ENCODE data around the gene TAF1C. TPM values are rescaled to one million over a fixed set of nuclear protein-coding genes. Genes with fewer than 3 reads are reported as not detected.
A peak's percentile ranks its signal among the peaks of the same experiment; 100 is the strongest.

Gene TAF1C
- total and polyA plus RNA-seq, 2 of the 4 experiments (the other 2 are of a cell fraction): 7.3 to 35.5 TPM

DNA sequence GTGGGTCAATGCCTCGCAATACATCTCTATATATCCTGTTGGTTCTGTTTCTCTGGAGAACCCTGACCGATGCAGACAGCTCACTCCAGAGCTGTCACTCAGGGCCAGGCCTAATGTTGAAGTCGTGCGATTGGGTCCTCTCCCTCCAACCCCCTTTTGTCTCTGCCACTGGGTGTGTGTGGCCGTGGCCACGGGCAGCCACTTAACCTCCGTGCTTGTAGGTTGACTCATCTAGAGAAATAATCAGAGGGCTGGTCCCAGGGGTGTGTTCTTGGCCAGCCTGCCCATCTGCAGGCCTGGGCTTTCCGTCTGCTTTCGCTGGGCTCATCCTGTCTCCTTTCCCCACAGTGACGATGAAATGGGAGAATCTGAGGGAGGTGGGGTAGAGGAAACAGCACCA, 11.5 kb upstream of the TAF1C start:
- no peak overlapping the region for H2BK20ac ChIP-seq (ENCODE audit: low read depth, low read length)
- WGBS, 2 experiments (ENCODE audit: extremely low coverage in 2 of 2, insufficient read length in 1 of 2): 100% methylated on average over 1 of the region's 10 CpGs; no CpG with 5 or more reads in 1 of the 2 experiments
- H3K14ac ChIP-seq (replicated peaks; ENCODE audit: low read depth, low read length): no peak overlapping the region
- ChIA-PET CTCF (interaction anchor here (1.9 kb wide), 1 partner anchor 11 kb away, joined by 9 read pairs; the partner anchor contains the start of gene TAF1C), POLR2A (ENCODE audit: unreplicated experiment) (no interaction called here)
- H3K9me1 ChIP-seq (ENCODE audit: insufficient read depth, low read length): no peaks in the 10 kb centered on the region
- H3K9ac ChIP-seq (ENCODE audit: low read depth, low read length): no peak overlapping the region
- H4K8ac ChIP-seq (ENCODE audit: low read depth in 2 of 2, low read length in 2 of 2): no peak overlapping the region
- no peaks in the 10 kb centered on the region for H3K79me1 ChIP-seq (ENCODE audit: low read depth in 1 of 2, low read length in 2 of 2)
- in situ Hi-C loops (cut with MboI; ENCODE audit: low sequenced_read_pairs): no loop called here
- H3K56ac ChIP-seq (ENCODE audit: extremely low read depth, insufficient read depth, low read length): no peak overlapping the region
- H3K9me3 ChIP-seq (ENCODE audit: control insufficient read depth, insufficient read depth, low read length): no peaks in the 10 kb centered on the region
- H3K18ac ChIP-seq (ENCODE audit: low read depth, low read length): no peak overlapping the region
- DNase-seq: peak; percentile 59
- H2BK15ac ChIP-seq (ENCODE audit: low read depth, low read length): no peak overlapping the region
- H2BK120ac ChIP-seq (ENCODE audit: low read depth, low read length): no peak overlapping the region
- no peak overlapping the region for H3K23ac ChIP-seq (ENCODE audit: low read depth, low read length)
- peaks cover 2% of the 10 kb centered on the region; the same call in 1 of the 2 replicates for H3K4me1 ChIP-seq (ENCODE audit: control insufficient read depth, insufficient read depth, low read length)
- no peak overlapping the region for H2AK5ac ChIP-seq (ENCODE audit: low read depth, low read length)
- H2AK9ac ChIP-seq (replicated peaks; ENCODE audit: low read depth, low read length, poor library complexity): peak overlapping the region; percentile 4
- no peak overlapping the region for H3K4me3 ChIP-seq (ENCODE audit: insufficient read depth, low read depth, low read length)
- no peak overlapping the region for H3K4me2 ChIP-seq (ENCODE audit: low read depth, low read length)
- no peak overlapping the region for H3K27ac ChIP-seq (ENCODE audit: insufficient read depth, low read length)
- H4K20me1 ChIP-seq (ENCODE audit: insufficient read depth, low read length): no peaks in the 10 kb centered on the region; the same call in 1 of the 2 replicates
- no peaks in the 10 kb centered on the region for H3K36me3 ChIP-seq (ENCODE audit: control insufficient read depth, insufficient read depth, low read length)
- dilution Hi-C loops (cut with HindIII; ENCODE audit: low sequenced_read_pairs, unreplicated experiment): no loop called here
- no peak overlapping the region for H4K5ac ChIP-seq (ENCODE audit: low read depth, low read length)
- no TSS peak for BruUV-seq (replicated peaks)
- no peak overlapping the region for H4K91ac ChIP-seq (ENCODE audit: insufficient read depth, low read depth, low read length)
- peak overlapping the region; percentile 66 for H2AFZ ChIP-seq (replicated peaks; ENCODE audit: low read length, poor library complexity)
- H3K4ac ChIP-seq (ENCODE audit: low read depth, low read length): no peak overlapping the region
- no peak for TF ChIP-seq MXI1 (IDR thresholded peaks at IDR 0.05; ENCODE audit: borderline replicate concordance, low read depth, low read length)
- peak; percentile 15; the same call in 1 of the 2 replicates for TF ChIP-seq MAZ (IDR thresholded peaks at IDR 0.05; ENCODE audit: borderline replicate concordance, low read depth, low read length)
- no peak for TF ChIP-seq FOS (IDR thresholded peaks at IDR 0.05; ENCODE audit: low read depth, low read length)
- no peak for TF ChIP-seq POLR2A (IDR thresholded peaks at IDR 0.05; ENCODE audit: low read depth, low read length)
- no peak for TF ChIP-seq MAFK (IDR thresholded peaks at IDR 0.05; ENCODE audit: low read depth, low read length)
- TF ChIP-seq, protein P1, sequence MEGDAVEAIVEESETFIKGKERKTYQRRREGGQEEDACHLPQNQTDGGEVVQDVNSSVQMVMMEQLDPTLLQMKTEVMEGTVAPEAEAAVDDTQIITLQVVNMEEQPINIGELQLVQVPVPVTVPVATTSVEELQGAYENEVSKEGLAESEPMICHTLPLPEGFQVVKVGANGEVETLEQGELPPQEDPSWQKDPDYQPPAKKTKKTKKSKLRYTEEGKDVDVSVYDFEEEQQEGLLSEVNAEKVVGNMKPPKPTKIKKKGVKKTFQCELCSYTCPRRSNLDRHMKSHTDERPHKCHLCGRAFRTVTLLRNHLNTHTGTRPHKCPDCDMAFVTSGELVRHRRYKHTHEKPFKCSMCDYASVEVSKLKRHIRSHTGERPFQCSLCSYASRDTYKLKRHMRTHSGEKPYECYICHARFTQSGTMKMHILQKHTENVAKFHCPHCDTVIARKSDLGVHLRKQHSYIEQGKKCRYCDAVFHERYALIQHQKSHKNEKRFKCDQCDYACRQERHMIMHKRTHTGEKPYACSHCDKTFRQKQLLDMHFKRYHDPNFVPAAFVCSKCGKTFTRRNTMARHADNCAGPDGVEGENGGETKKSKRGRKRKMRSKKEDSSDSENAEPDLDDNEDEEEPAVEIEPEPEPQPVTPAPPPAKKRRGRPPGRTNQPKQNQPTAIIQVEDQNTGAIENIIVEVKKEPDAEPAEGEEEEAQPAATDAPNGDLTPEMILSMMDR (conservative IDR thresholded peaks at IDR 0.05; ENCODE audit: low read depth, low read length): no peak
- TF ChIP-seq, protein P2, sequence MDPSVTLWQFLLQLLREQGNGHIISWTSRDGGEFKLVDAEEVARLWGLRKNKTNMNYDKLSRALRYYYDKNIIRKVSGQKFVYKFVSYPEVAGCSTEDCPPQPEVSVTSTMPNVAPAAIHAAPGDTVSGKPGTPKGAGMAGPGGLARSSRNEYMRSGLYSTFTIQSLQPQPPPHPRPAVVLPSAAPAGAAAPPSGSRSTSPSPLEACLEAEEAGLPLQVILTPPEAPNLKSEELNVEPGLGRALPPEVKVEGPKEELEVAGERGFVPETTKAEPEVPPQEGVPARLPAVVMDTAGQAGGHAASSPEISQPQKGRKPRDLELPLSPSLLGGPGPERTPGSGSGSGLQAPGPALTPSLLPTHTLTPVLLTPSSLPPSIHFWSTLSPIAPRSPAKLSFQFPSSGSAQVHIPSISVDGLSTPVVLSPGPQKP (IDR thresholded peaks at IDR 0.05; ENCODE audit: borderline replicate concordance, low read depth, low read length): no peak
- TF ChIP-seq SMC3 (IDR thresholded peaks at IDR 0.05; ENCODE audit: low read depth, low read length): no peak
- peak; percentile 87 for ATAC-seq (ENCODE audit: low read depth)
- peaks cover 31% of the 10 kb centered on the region for H3K27me3 ChIP-seq (ENCODE audit: control insufficient read depth, insufficient read depth, low read length)
- intact Hi-C loops (cut with micrococcal nuclease): no loop called here
- H2BK5ac ChIP-seq (ENCODE audit: low read depth, low read length, poor library complexity, severe bottlenecking): no peak overlapping the region
